ENCODE data around the gene FANCE.

The FANCE gene

GRCh38 chr6:35463292-35463691, 11.2 kb downstream of the FANCE start:
- no peak for DNase-seq (ENCODE audit: low read depth in 1 of 2, low spot score in 1 of 2)

- no peak for DNase-seq (ENCODE audit: low read depth in 1 of 2, low spot score in 1 of 2)
Measured at GRCh38 chr6:35465646-35466045, 13.5 kb downstream of the FANCE start.

- peak; percentile 85 to 93 for DNase-seq (ENCODE audit: low read depth in 1 of 2, low spot score in 1 of 2)
Measured at GRCh38 chr6:35468181-35468979, 16.2 kb downstream of the FANCE start, which contains the start of gene RPL10A. RPL10A (plus strand) TSS chr6:35468401; CDS start chr6:35468435, 34 bp downstream.

GRCh38 chr6:35468980-35469750, 17.0 kb downstream of the FANCE start:
- no peak for DNase-seq (ENCODE audit: low read depth in 1 of 2, low spot score in 1 of 2)

- no peak for DNase-seq (ENCODE audit: low read depth in 1 of 2, low spot score in 1 of 2)
Measured at GRCh38 chr6:35469751-35470662, 17.9 kb downstream of the FANCE start.

GRCh38 chr6:35470663-35471120, 18.6 kb downstream of the FANCE start:
- no peak for DNase-seq (ENCODE audit: low read depth in 1 of 2, low spot score in 1 of 2)

GRCh38 chr6:35471836-35472345, 19.8 kb downstream of the FANCE start:
- DNase-seq (ENCODE audit: low read depth in 1 of 2, low spot score in 1 of 2), result no peak

GRCh38 chr6:35473075-35473849, 21.1 kb downstream of the FANCE start:
- DNase-seq (ENCODE audit: low read depth in 1 of 2, low spot score in 1 of 2), result no peak

GRCh38 chr6:35473850-35474130, 21.7 kb downstream of the FANCE start:
- no peak for DNase-seq (ENCODE audit: low read depth in 1 of 2, low spot score in 1 of 2)

- no peak for DNase-seq (ENCODE audit: low read depth in 1 of 2, low spot score in 1 of 2)
Measured at GRCh38 chr6:35474131-35474941, 22.2 kb downstream of the FANCE start.

- no peak for DNase-seq (ENCODE audit: low read depth in 1 of 2, low spot score in 1 of 2)
Measured at GRCh38 chr6:35474942-35475570, 22.9 kb downstream of the FANCE start.

GRCh38 chr6:35475573-35475972, 23.4 kb downstream of the FANCE start:
- DNase-seq (ENCODE audit: low read depth in 1 of 2, low spot score in 1 of 2), result no peak

GRCh38 chr6:35476004-35476403, 23.9 kb downstream of the FANCE start:
- DNase-seq (ENCODE audit: low read depth in 1 of 2, low spot score in 1 of 2), result no peak

GRCh38 chr6:35477028-35477427, 24.9 kb downstream of the FANCE start:
- DNase-seq (ENCODE audit: low read depth in 1 of 2, low spot score in 1 of 2), result no peak

- DNase-seq (ENCODE audit: low read depth in 1 of 2, low spot score in 1 of 2), result no peak
Measured at GRCh38 chr6:35477551-35478179, 25.5 kb downstream of the FANCE start.

- DNase-seq (ENCODE audit: low read depth in 1 of 2, low spot score in 1 of 2), result no peak
Measured at GRCh38 chr6:35478259-35478658, 26.1 kb downstream of the FANCE start.

GRCh38 chr6:35480176-35480575, 28.0 kb downstream of the FANCE start:
- no peak for DNase-seq (ENCODE audit: low read depth in 1 of 2, low spot score in 1 of 2)

- DNase-seq (ENCODE audit: low read depth in 1 of 2, low spot score in 1 of 2), result no peak
Measured at GRCh38 chr6:35481226-35481625, 29.1 kb downstream of the FANCE start.

- no peak for DNase-seq (ENCODE audit: low read depth in 1 of 2, low spot score in 1 of 2)
Measured at GRCh38 chr6:35483062-35483461, 30.9 kb downstream of the FANCE start.

Data from activated T-helper 1 cell treated with anti-CD3 and anti-CD28 coated beads, Interleukin-2, amount 50 U/mL, for 16 hours (primary cell).